ENCODE data around the gene GEMIN2. TPM values are rescaled to one million over a fixed set of nuclear protein-coding genes. Genes with fewer than 3 reads are reported as not detected.
A peak's percentile ranks its signal among the peaks of the same experiment; 100 is the strongest.
"Not testable (repeated sequence)": the region's sequence is repeated elsewhere in the genome, so short reads cannot be mapped to it uniquely, and the experiment has no call there.

Gene GEMIN2
- total RNA-seq, 2 donors from 2014 or later, result 8.2 to 13.3 TPM

GRCh38 chr14:39097159-39097558 lies 17.0 kb upstream of the GEMIN2 start:
- H3K4me1 ChIP-seq, result peaks cover 10% of the 10 kb centered on the region
- no peaks in the 10 kb centered on the region for H3K27me3 ChIP-seq
- H3K36me3 ChIP-seq, result peaks cover 6% of the 10 kb centered on the region
- intact Hi-C loops (cut with DNase I), result no loop called here
- H3K9me3 ChIP-seq, result no peaks in the 10 kb centered on the region
- H3K27ac ChIP-seq, result peak overlapping the region; percentile 5
- H3K4me3 ChIP-seq, result no peak overlapping the region
- no peak for TF ChIP-seq CTCF (IDR thresholded peaks at IDR 0.05)
- DNase-seq, result no peak
- H3K9ac ChIP-seq (ENCODE audit: low read depth in 2 of 2, low read length in 2 of 2), result no peak overlapping the region

- H3K9me3 ChIP-seq; H3K9ac ChIP-seq (ENCODE audit: low read depth in 2 of 2, low read length in 2 of 2); intact Hi-C loops (cut with DNase I); H3K36me3 ChIP-seq; DNase-seq; H3K4me3 ChIP-seq; H3K27me3 ChIP-seq; H3K27ac ChIP-seq: not testable (repeated sequence)
- H3K4me1 ChIP-seq, result peaks cover 13% of the 10 kb centered on the region
Measured at GRCh38 chr14:39099215-39099614, 14.9 kb upstream of the GEMIN2 start.

GRCh38 chr14:39099748-39100147 lies 14.4 kb upstream of the GEMIN2 start:
- H3K27ac ChIP-seq, result no peak overlapping the region
- intact Hi-C loops (cut with DNase I), result loop anchor here (5.0 kb wide), 1 partner anchor 78 kb away; the partner anchor contains the start of gene PNN
- H3K9ac ChIP-seq (ENCODE audit: low read depth in 2 of 2, low read length in 2 of 2), result no peak overlapping the region
- no peaks in the 10 kb centered on the region for H3K9me3 ChIP-seq
- H3K4me3 ChIP-seq, result no peak overlapping the region
- no peak for TF ChIP-seq CTCF (IDR thresholded peaks at IDR 0.05)
- no peaks in the 10 kb centered on the region for H3K27me3 ChIP-seq
- H3K36me3 ChIP-seq, result no peaks in the 10 kb centered on the region
- peaks cover 14% of the 10 kb centered on the region for H3K4me1 ChIP-seq
- no peak for DNase-seq

- H3K4me3 ChIP-seq, result peak overlapping the region; percentile 93
- H3K4me1 ChIP-seq, result peaks cover 14% of the 10 kb centered on the region
- no peak for TF ChIP-seq CTCF (IDR thresholded peaks at IDR 0.05)
- peak; percentile 84 for DNase-seq
- peak overlapping the region; percentile 100 for H3K27ac ChIP-seq
- no peaks in the 10 kb centered on the region for H3K36me3 ChIP-seq
- no peaks in the 10 kb centered on the region for H3K27me3 ChIP-seq
- intact Hi-C loops (cut with DNase I), result loop anchor here (5.0 kb wide), 1 partner anchor 75 kb away; the partner anchor contains the start of gene PNN
- H3K9ac ChIP-seq (ENCODE audit: low read depth in 2 of 2, low read length in 2 of 2), result peak overlapping the region; percentile 73 to 98
- H3K9me3 ChIP-seq, result no peaks in the 10 kb centered on the region
Measured at GRCh38 chr14:39102265-39102968, 11.7 kb upstream of the GEMIN2 start.

GRCh38 chr14:39102969-39103957 lies 10.9 kb upstream of the GEMIN2 start, which contains the start of gene SEC23A:
TSS of gene SEC23A (minus strand) at chr14:39103235. CDS start at chr14:39096118, 7,117 bp downstream.
- no peak for TF ChIP-seq CTCF (IDR thresholded peaks at IDR 0.05)
- Histone ChIP-seq H3K9ac (ENCODE audit: low read depth in 2 of 2, low read length in 2 of 2) (peak within 1 kb of the TSS; percentile 73 to 98), H3K36me3 (no peaks in the 10 kb centered on the region), H3K9me3 (no peaks in the 10 kb centered on the region), H3K4me1 (peaks cover 8% of the 10 kb centered on the region), H3K27ac (peak within 1 kb of the TSS; percentile 100), H3K27me3 (no peaks in the 10 kb centered on the region), H3K4me3 (peak within 1 kb of the TSS; percentile 93)
- intact Hi-C loops (cut with DNase I), result loop anchor here (5.0 kb wide), 1 partner anchor 74 kb away; the partner anchor contains the start of gene PNN
- peak; percentile 94 for DNase-seq

GRCh38 chr14:39104078-39104801 lies 9.9 kb upstream of the GEMIN2 start:
- peak overlapping the region; percentile 93 for H3K4me3 ChIP-seq
- not testable (repeated sequence) for H3K27me3 ChIP-seq, H3K9me3 ChIP-seq, H3K36me3 ChIP-seq, DNase-seq, H3K4me1 ChIP-seq
- H3K9ac ChIP-seq (ENCODE audit: low read depth in 2 of 2, low read length in 2 of 2), result peak overlapping the region in 1 of 2 donors; percentile 98
- H3K27ac ChIP-seq, result peak overlapping the region; percentile 100
- intact Hi-C loops (cut with DNase I), result loop anchor here (5.0 kb wide), 1 partner anchor 73 kb away; the partner anchor contains the start of gene PNN

Measured in colonic mucosa (tissue), 4 donors.